Stimulated activated CD4-positive, alpha-beta T cell treated with anti-CD3 and anti-CD28 coated beads, TNF-alpha, amount 100 ng/mL, for 1 hour (primary cell): ENCODE data around the gene MIA.
"Not testable (repeated sequence)": the region's sequence is repeated elsewhere in the genome, so short reads cannot be mapped to it uniquely, and the experiment has no call there.

Source experiments
- DNase-seq, 3 donors: peaks; one replicate each; pipeline ENCODE4 v3.0.0-alpha.2; 2020; ENCODE audit warnings: low read depth in 3 of 3, low spot score in 1 of 3

Gene MIA

DNA sequence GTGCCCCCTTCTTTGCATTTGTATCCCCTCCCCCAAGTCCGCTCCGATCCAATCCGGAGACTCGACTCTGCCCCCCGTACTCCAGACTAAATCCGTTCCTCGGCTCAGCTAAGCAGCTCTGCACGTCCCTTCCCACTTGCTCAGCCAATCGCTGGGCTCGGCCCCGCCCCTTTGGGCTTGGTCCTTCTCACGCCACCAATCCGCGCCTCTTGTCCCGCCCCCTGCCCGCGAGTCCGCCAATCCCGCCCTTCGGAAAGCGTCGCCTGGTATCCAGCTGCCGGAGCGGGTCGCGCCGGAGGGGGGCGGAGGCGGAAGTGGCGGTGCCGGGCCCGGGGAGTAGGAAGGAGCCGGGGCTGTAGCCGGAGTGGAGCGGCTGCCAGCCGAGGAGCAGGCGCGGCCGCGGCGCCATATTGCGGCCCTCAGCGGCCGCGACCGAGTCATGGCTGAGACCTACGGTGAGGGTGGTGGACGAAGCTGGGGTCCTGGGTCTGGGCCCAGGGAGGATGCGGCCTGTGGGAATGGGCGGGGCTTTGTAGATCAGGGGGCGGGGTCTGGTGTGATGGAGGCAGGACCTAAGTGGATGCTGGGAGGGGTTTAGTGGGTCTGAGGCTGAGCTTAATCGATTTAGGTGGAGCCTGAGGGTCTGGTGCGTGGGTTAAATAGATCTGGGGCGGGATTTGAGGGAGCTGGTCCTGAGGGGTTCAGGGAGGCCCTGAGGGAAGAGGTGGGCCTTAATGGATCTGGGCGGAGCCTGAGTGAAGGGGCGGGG lies 2.8 kb downstream of the MIA start, which contains the start of gene RAB4B:
Gene RAB4B, plus strand, starts transcription at position 311 of the 769 bp plus-strand sequence. Its CDS starts 129 bp downstream, at position 440.
- DNase-seq = peak; percentile 98 to 100 (median 99)

DNA sequence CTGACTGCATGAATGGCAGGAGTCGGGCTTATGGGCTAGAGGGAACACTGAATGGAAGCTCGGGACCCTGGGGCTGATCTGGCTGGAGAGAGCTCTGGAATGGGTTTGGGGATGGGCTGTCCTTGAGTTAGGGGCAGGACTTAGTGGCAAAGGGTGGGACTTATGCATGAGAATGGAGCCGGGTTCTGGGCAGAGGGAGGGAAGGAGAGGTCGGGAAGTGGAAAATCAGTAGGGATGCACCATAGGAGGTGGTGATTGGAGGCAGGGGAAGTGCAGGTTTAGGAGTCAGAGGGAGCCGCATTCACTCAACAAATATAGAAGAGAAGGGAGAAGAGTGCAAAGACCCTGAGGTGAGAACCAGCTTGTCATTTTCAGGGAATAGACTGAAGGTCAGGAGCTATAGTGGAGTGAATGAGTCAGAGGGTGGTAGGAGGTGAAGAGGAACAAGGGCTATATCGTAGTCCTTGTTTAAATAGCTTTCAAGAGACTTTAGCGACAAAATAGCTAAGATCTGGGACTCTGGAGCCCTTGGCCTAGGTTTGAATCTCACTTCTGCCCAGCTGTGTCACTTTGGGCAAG lies 3.5 kb downstream of the MIA start:
- no peak for DNase-seq

DNA sequence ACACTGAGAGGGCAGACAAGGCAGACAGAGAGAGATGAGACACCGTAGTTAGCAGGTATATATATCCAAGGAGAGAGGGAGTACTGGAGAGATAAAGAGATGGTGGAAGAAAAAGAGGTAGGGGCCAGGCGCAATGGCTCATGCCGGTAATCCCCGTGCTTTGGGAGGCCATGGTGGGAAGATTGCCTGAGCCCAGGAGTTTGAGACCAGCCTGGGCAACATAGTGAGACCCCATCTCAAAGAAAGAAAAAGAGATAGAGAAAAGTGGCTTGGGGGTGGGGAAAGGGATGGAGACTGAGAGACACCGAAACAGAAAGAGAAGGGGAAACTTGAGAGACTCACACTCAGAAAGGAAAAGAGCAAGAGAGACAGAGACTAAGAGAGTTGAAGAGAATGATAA lies 5.3 kb downstream of the MIA start:
- DNase-seq = no peak

DNA sequence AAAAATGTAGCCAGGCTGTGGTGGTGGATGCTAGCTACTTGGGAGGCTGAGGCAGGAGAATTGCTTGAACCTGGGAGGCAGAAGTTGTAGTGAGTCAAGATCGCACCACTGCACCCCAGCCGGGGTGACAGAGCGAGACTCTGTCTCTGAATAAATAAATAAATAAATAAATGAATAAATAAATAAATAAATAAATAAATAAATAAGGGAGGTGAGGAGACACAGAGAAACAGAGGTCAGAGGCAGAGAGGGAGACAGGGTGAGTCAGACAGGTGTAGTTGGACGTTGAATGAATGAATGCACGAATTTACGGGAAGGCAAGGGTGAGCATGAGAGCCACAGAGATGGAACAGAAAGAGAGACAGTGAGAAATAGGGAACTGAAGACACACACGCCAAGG lies 5.8 kb downstream of the MIA start:
- DNase-seq = no peak

DNA sequence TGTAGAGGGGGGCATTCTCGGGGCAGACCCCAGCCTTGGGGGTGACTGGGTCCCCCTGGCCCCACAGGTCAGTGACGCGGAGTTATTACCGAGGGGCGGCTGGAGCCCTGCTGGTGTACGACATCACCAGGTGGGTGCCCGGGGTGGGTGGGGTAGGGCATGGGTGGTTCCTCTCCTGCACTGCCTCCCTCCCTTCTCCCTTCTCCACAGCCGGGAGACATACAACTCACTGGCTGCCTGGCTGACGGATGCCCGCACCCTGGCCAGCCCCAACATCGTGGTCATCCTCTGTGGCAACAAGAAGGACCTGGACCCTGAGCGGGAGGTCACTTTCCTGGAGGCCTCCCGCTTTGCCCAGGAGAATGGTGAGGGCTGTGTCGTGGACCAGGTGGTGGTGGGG lies 8.4 kb downstream of the MIA start:
- no peak for DNase-seq

DNA sequence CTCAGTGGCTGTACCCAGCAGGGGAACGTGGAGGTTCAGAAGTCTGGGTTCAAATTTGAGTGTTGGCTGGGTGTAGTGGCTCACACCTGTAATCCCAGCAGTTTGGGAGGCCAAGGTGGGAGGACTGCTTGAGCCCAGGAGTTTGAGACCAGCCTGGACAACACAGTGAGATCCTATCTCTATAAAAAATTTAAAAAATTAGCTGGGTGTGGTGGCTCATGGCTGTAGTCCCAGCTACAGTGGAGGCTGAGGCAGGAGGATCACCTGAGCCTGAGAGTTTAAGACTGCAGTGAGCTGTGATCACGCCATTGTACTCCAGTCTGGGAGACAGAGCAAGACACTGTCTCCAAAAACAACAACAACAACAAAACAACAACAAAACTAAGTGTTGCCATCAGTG lies 8.8 kb downstream of the MIA start:
- DNase-seq = not testable (repeated sequence)

DNA sequence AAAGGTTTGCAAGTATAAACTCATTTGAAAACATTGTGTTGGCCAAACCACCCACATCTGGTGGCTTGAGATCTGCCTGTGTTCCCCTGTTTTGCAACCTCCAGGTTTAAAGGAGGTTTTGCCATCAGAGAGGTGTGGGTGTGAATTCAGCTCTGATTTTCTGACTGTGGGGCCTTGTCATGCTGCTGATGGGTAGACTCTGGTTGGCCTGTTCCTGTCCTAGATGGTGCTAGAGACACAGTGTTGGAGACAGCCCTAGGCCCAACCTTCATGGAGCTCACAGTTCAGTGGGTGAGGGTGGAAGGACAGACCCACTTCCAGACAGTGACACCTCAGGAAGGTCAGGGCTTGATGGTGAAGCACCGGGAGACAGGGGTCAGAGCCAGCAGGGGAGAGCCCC lies 10.2 kb downstream of the MIA start:
- no peak for DNase-seq

DNA sequence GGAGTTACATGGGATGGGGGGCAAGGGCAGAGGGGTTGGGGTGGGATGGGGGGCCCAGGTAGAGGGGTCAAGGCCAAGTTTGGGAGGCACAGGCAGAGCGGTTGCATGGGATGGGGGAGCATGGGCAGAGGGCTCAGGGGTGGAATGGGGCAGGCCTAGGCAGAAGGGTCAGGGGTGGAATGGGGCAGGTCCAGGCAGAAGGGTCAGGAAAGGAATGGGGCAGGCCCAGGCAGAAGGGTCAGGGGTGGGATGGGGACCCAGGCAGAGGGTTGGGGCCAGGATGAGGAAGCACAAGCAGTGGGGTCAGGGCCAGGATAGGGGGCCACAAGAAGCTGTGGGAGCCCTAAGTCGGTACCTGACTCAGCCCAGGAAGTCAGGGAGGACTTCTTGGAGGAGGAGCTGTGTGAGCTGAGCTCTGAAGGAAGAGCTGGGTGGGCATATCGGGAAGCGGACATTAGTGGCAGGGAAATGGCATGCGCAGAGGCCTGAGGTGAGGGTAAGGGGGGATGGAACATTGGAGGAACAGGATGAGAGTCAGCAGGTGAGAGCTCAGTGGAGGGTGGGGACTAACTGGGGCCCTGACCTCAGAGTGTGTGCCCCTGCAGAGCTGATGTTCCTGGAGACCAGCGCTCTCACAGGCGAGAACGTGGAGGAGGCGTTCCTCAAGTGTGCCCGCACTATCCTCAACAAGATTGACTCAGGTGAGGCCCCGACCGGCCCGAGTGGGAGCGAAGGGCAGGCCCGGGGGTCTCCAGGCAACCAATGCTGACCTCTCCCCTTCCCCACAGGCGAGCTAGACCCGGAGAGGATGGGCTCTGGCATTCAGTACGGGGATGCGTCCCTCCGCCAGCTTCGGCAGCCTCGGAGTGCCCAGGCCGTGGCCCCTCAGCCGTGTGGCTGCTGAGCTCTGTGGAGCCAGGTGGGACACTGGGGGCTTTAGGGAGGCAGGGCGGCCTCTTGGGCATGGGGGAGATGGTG lies 11.0 kb downstream of the MIA start:
- DNase-seq = no peak

DNA sequence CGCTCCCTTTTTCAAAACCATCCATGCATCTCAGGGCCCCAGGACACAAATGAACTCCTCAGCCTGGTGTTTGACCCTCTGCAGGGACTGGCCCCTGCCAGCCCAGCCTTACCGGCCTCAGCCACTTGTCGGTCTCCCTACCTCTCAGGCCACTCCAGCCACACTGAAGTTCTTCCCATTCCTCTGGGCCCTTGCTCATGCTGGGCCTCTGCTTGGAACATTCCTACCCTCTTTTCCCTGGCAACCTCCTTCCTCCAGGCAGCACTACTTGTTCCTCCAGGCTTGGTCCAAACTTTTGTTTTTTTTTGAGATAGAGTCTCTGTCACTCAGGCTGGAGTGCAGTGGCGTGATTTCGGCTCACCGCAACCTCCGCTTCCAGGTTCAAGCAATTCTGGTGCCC lies 16.0 kb downstream of the MIA start:
- DNase-seq = no peak

DNA sequence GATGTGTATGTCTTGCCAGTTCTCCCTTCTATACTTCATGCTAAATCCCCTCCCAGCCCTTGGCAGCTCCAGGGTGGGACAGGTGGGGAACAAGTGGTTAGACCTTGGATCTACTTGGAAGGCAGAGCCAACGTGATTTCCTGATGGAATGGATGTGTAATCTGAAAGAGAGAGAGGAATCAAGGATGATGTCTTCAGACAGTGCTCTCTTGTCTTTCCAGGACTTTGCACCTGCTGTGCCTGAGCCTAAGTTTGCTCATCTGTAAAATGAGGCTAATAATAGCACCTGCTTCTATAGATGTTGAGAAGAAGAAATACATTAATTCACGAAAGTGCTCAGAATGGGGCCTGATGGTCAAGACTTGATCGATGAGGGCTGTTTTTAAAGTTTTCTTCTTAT lies 16.7 kb downstream of the MIA start:
- DNase-seq = no peak

DNA sequence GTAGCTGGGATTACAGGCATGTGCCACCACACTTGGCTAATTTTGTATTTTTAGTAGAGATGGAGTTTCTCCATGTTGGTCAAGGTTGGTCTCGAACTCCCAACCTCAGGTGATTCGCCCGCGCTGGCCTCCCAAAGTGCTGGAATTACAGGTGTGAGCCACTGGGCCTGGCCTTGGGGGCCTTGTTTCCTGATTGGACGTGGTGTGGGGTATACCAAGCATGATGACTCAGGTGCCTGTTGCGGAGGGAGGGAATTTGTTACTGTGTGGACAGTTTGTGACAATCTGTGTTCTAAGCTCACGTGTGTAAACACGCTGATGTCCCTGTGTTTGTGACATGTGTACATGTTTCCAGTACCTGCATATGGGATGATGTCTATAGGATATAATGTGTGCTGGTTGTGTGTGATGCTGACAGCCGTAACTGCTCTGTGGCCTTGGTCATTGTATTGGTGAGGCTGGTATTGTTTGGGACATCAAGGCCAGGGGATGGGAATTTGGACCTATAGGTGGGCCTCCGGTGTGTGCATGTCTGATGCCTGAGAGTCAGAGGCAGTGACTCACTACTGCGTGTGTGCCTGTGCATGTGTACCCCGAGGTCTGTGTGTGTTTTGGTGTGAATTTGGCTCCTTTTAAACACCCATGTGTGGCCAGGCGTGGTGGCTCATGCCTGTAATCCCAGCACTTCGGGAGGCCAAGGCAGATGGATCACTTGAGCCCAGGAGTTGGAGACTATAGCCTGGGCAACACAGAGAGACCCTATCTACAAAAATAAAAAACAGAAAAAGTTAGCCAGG lies 22.0 kb downstream of the MIA start:
- DNase-seq = no peak

DNA sequence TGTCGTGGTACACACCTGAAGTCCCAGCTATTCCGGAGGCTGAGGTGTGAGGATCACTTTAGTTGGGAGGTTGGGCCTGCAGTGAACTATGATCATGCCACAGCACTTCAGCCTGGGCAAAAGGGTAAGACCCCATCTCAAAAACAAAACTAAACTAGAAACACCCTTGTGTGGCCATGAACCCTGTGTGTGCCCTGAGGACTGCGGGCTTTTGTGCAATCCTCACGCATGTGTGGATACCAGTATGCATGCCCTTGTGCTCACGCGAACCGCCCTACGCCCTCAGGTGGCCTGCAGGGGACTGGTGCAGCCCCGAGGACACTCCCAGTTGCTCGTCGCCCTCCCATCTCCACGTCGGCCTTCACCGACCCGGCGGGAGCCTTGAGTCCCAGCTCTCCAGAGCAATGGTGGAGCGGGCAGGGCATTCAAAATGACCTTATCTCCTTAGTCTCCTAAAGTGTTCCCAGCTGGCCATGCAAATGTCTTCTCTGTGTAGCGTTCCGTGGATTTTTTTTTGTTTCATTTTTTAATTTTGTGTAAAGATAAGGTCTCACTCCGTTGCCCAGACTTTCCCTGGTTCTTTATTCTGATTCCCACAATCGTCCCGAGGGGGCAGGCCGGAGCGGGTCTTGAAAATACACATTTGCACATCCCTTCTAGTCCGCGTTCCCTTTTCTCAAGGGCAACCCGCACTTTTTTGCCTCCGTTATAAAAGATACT lies 22.8 kb downstream of the MIA start:
- no peak for DNase-seq

DNA sequence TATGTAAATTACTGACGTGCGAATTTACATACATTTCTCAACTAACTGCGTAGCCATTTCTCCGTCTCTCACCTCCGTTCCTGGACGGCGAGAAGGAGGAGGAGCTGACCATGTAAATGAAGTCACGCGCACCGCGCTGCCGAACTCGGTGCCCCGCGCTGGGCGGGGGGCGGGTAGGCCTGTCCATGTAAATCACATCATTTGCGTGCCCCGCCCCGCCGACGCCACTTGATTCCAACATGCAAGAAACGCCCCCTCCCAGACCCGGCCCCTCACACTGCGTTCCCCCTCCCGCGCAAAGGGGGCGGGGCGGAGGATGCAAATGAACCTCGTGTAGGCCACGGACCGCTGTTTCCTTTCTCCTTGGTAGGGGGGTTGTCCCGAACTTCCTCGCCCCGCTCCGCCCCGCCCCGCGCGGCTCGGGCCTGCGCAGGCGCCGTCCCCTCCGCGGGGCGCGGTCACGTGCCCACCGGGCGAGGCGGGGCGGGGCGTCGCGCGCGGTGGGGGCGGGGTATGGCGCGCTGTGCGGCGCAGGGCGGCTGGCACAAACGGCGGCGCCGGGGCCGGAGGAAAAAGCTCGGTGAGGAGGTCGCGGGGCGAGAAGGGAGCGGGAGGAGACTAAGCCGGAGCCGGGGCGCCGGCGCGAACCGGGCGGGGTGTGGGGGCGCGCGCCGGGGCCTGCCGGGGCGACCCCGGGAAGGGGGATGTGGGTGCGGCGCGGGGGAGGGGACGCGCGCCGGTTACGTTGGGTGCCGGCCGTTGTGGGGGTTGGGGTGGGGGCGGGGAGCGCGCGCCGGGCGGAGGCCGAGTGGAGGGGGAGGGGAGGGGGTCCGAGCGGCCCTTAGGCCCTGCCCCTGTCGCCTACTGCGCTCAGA lies 23.6 kb downstream of the MIA start, which contains the start of gene EGLN2:
Gene EGLN2, plus strand, starts transcription at position 509 of the 875 bp plus-strand sequence. CDS start 1,382 bp downstream, outside the sequence.
- peak; percentile 100 for DNase-seq

DNA sequence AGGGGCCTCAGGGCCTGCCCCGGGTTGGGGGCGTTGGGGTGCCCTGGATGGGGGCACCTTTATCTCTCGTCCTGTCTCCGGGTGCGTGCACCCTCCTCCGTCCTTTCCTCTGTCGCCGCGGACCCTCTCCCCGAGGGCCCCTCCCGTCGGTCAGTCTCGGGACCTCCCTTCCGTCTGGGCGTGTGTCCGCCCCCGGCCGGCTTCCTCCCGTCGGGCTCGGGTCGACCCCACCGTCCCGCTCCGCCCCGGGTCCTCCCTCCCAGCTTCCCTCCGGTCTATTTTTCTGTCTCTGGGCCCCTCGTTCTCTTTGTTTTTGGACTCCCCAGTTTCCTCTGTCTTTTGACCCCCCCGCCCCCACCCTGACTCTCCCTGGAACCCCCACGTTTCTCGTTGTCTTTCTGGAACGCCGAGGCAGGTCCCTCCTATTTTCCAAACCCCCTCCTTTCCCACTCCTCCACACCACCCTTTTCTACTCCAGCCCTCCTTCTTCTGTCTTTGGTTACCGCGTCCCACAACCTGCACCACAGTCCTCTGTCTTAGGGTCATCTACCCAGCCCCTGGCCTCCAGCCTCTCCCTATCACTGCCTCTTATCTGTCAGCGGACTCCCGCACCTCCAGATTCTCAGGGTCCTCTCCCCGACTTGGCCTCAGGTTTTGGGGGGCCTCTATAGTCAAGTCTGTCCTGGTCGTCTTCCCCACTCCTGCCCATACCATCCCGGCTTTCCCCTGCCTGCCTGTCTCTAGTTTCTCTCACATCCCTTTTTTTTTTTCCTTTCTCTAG lies 24.4 kb downstream of the MIA start:
- no peak for DNase-seq

DNA sequence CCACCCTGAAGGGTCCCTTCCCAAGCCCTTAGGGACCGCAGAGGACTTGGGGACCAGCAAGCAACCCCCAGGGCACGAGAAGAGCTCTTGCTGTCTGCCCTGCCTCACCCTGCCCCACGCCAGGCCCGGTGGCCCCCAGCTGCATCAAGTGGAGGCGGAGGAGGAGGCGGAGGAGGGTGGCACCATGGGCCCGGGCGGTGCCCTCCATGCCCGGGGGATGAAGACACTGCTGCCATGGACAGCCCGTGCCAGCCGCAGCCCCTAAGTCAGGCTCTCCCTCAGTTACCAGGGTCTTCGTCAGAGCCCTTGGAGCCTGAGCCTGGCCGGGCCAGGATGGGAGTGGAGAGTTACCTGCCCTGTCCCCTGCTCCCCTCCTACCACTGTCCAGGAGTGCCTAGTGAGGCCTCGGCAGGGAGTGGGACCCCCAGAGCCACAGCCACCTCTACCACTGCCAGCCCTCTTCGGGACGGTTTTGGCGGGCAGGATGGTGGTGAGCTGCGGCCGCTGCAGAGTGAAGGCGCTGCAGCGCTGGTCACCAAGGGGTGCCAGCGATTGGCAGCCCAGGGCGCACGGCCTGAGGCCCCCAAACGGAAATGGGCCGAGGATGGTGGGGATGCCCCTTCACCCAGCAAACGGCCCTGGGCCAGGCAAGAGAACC lies 25.1 kb downstream of the MIA start:
- DNase-seq = no peak

DNA sequence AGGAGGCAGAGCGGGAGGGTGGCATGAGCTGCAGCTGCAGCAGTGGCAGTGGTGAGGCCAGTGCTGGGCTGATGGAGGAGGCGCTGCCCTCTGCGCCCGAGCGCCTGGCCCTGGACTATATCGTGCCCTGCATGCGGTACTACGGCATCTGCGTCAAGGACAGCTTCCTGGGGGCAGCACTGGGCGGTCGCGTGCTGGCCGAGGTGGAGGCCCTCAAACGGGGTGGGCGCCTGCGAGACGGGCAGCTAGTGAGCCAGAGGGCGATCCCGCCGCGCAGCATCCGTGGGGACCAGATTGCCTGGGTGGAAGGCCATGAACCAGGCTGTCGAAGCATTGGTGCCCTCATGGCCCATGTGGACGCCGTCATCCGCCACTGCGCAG lies 25.7 kb downstream of the MIA start:
- no peak for DNase-seq

DNA sequence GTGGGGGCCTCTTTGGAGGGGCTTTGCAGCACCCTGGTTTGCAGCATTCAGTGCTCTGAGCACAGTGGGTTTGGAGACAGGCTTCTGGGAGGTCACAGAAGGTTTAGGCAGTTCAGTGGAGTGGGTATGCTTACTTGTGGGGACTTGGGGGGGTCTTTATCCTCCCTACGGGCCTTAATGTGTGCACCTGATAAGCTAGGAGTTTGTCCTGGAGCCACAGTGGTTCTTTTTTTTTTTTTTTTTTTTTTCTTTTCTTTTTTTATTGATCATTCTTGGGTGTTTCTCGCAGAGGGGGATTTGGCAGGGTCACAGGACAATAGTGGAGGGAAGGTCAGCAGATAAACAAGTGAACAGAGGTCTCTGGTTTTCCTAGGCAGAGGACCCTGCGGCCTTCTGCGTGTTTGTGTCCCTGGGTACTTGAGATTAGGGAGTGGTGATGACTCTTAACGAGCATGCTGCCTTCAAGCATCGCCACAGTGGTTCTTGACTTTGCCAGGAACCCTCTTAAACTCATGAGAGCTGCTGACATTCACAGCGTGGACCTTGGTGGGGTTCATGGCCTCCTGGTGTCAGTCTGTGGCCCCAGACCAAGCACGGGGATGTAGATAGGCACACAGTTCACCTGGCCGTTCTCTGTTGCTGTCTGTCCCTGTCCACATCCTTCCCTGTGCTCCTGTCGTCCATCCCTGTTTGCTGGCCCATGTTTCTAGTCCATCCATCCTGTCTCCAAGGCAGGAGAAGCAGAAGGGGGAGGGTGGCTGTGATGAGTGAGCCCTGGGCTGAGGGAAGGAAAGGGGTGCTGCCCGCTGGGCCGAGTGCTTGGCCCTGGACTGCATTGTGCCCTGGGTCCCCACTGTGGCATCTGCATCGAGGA lies 26.3 kb downstream of the MIA start:
- DNase-seq = no peak
